Peyer's patch (tissue), 4 donors: ENCODE data around the gene SPEM1. TPM values are rescaled to one million over a fixed set of nuclear protein-coding genes. Genes with fewer than 3 reads are reported as not detected.

Source experiments
- DNase-seq, 3 donors: peaks; one replicate each; pipeline ENCODE4 v3.0.0-alpha.2; 2017 to 2019
- H3K27ac ChIP-seq, 4 donors: fragments of 200-600 bp; sonication (generic); one replicate each; pipeline ENCODE4 v1.5.1; 2016 to 2019
- H3K27me3 ChIP-seq, 2 donors: fragments of 200-600 bp; sonication (generic); one replicate each; pipeline ENCODE4 v1.5.1; 2019
- H3K36me3 ChIP-seq, 3 donors: fragments of 200-600 bp; sonication (generic); one replicate each; pipeline ENCODE4 v1.5.1; 2016 to 2019
- H3K4me1 ChIP-seq, 4 donors: fragments of 200-600 bp; sonication (generic); one replicate each; pipeline ENCODE4 v1.5.1; 2016 to 2019
- H3K4me3 ChIP-seq, 4 donors: fragments of 200-600 bp; sonication (generic); 1 replicate in 3 of 4; 2 replicates in 1 of 4; pipeline ENCODE4 v1.5.1; 2016 to 2019; ENCODE audit warnings: mild to moderate bottlenecking in 1 of 4
- H3K9me3 ChIP-seq, 4 donors: fragments of 200-600 bp; sonication (generic); one replicate each; pipeline ENCODE4 v1.5.1; 2016 to 2019; ENCODE audit warnings: mild to moderate bottlenecking in 1 of 4
- POLR2A ChIP-seq, 2 donors: fragments of 450-650 bp; IDR thresholded peaks; one replicate each; pipeline ENCODE4 v1.5.1; 2017; ENCODE audit warnings: antibody characterized with exemption in 2 of 2, mild to moderate bottlenecking in 2 of 2, moderate library complexity in 2 of 2
- total RNA-seq, 4 donors: library from RNA; depleted of rRNA; stranded (reverse); fragments of >200 nt; gene quantifications; one replicate each; pipeline ENCODE4 v1.1.0, GENCODE V29; 2016
- TF ChIP-seq, protein P1 (sequence below), 6 experiments: fragments of 450-650 bp in 4 of 6; fragments of 200-600 bp in 2 of 6; sonication (generic) in 1 of 6; IDR thresholded peaks; one replicate each; pipeline ENCODE4 v1.5.1; 2017 to 2019; ENCODE audit warnings: antibody characterized with exemption in 6 of 6, mild to moderate bottlenecking in 3 of 6, moderate library complexity in 1 of 6

SPEM1 gene
- total RNA-seq, 4 donors from 2014 or later: not detected

DNA sequence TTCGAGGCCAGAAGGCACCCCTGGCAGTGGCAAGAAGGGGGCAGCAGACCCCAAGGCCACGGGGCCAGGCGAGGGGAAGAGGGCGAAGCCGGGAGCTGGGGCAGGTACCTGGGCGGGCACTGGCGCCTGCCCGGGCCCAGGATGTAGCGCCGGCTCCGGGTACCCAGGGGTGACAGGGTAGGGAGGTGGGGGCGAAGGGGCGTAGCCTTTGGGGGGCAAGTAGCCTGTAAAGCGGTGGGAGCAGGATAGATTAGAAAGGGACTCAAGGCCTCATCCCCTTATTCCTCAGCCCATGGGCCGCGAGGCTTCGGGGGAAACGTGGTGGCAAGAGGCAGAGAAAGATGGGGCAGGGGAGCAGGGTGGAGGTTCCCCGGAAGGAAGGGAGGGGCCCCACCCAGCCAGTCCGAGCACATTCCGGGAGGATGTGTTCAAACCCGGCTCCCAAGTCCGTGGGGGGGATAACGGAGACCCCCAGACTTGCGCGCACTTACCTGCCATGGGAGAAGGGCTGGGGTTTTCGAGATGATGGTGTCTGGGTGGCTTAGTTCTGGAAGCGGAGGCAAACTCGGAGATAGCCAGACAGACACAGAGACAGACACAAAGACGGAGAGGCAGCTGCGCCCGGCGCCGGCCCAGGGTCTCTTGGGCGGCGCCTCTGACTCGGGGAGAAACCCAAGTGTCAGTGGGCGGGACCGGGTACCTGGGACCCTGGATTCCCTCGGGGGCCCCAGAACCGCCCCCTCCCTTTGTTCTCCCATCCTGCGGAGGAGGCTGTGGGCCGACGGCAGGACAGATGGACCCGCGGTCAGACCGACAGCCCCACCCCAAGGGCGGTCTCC lies 26.3 kb upstream of the SPEM1 start:
- Histone ChIP-seq H3K27ac (peak overlapping the region; percentile 84 to 96 (median 95)), H3K27me3 (no peaks in the 10 kb centered on the region), H3K4me3 (peak overlapping the region; percentile 74 to 86 (median 80)), H3K9me3 (no peaks in the 10 kb centered on the region), H3K36me3 (peaks cover 0 to 24% (median 0%) of the 10 kb centered on the region in 3 donors), H3K4me1 (peaks cover 0 to 16% (median 6%) of the 10 kb centered on the region in 4 donors)
- peak; percentile 57 to 77 (median 64) for DNase-seq
- TF ChIP-seq POLR2A (IDR thresholded peaks at IDR 0.05): no peak
- TF ChIP-seq, protein P1, sequence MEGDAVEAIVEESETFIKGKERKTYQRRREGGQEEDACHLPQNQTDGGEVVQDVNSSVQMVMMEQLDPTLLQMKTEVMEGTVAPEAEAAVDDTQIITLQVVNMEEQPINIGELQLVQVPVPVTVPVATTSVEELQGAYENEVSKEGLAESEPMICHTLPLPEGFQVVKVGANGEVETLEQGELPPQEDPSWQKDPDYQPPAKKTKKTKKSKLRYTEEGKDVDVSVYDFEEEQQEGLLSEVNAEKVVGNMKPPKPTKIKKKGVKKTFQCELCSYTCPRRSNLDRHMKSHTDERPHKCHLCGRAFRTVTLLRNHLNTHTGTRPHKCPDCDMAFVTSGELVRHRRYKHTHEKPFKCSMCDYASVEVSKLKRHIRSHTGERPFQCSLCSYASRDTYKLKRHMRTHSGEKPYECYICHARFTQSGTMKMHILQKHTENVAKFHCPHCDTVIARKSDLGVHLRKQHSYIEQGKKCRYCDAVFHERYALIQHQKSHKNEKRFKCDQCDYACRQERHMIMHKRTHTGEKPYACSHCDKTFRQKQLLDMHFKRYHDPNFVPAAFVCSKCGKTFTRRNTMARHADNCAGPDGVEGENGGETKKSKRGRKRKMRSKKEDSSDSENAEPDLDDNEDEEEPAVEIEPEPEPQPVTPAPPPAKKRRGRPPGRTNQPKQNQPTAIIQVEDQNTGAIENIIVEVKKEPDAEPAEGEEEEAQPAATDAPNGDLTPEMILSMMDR (IDR thresholded peaks at IDR 0.05): no peak

DNA sequence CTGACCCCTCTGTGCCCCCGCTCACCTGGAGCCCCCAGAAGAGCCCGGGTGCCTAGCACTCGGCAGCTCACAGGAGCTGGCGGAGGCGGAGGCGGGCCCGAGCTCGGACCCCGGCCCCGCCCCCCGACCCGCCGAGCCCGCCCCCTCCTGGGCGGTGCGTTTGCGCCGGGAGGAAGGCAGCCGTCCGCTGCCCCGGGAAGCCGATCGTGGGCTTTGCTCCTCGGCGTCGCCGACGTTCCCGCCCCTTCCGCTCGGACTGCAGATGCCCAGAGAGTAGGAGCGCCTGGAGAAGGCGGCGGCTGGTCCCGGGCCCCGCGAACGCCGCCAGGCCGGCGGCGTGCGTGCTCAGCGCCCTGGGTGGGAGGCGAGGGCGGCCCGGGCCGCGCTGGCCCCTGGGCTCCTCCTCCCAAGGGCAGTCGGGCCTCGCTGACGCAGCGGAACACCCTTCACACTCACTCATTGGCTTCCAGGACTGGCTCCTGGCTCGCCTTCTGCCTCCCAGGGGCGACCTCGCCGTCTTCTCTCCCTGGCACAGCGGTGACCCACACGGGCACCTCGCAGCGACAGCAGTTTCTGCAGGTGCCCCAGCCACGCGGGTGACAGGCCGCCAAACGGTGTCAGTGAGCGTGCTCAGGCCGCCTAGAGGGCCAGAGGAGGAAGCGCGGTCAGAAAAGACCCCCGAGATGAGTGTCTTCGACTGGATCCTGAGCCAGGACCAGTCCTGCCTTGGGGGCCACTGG lies 25.5 kb upstream of the SPEM1 start, which contains the start of gene PLSCR3:
TSS of gene PLSCR3 (minus strand) at position 74 of the 740 bp plus-strand sequence. CDS start 415 bp downstream, outside the sequence.
- no peaks in the 10 kb centered on the region for H3K9me3 ChIP-seq
- TF ChIP-seq, protein P1 (IDR thresholded peaks at IDR 0.05): peak in 5 of 6 experiments; percentile 3 to 48 (median 42)
- peak; percentile 80 to 87 for TF ChIP-seq POLR2A (IDR thresholded peaks at IDR 0.05)
- no peaks in the 10 kb centered on the region for H3K27me3 ChIP-seq
- peak within 1 kb of the TSS; percentile 84 to 96 (median 95) for H3K27ac ChIP-seq
- peak within 1 kb of the TSS; percentile 74 to 86 (median 80) for H3K4me3 ChIP-seq
- peaks cover 0 to 16% (median 6%) of the 10 kb centered on the region in 4 donors for H3K4me1 ChIP-seq
- peaks cover 0 to 17% (median 0%) of the 10 kb centered on the region in 3 donors for H3K36me3 ChIP-seq
- DNase-seq: peak; percentile 80 to 94 (median 93)

DNA sequence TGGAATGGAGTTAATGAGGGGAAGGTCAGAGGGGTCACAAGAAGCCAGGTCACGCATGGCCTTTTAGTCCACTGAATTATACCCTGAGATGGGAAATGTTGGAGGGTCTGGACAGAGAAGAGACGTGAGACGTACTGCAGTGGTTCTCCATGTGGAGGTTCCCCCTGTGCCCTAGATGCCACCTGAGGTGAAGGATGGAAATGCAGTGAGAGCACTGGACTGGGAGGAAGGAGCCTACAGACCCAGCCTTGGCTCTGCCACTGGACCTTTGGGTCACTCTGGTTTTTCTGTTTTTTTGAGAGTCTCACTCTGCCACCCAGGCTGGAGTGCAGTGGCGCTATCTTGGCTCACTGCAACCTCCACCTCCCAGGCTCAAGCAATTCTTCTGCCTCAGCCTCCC lies 24.0 kb upstream of the SPEM1 start:
- Histone ChIP-seq H3K27ac (no peak overlapping the region), H3K4me3 (no peak overlapping the region), H3K4me1 (peaks cover 0 to 16% (median 6%) of the 10 kb centered on the region in 4 donors), H3K9me3 (no peaks in the 10 kb centered on the region), H3K36me3 (peaks cover 0 to 2% (median 0%) of the 10 kb centered on the region in 3 donors), H3K27me3 (no peaks in the 10 kb centered on the region)
- TF ChIP-seq POLR2A (IDR thresholded peaks at IDR 0.05): no peak
- TF ChIP-seq, protein P1 (IDR thresholded peaks at IDR 0.05): peak in 2 of 6 experiments; percentile 2 to 9
- no peak for DNase-seq

DNA sequence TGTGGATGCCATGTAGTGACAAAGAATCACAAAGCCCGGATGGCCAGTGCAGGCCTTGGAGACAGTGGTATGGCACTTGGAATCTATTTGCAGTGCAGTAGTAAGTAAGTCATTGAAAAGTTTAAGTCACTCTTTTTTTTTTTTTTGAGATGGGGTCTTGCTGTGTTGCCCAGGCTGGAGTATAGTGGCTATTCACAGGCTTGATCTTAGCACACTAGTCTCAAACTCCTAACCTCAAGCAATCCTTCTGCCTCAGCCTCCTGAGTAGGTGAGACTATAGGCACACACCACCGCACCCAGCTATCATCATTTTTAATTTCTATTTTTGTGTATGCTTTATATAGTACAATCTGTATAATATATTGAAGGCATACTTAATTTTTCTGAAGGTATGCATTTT lies 21.5 kb upstream of the SPEM1 start:
- Histone ChIP-seq H3K27me3 (no peaks in the 10 kb centered on the region), H3K27ac (no peak overlapping the region), H3K36me3 (no peaks in the 10 kb centered on the region), H3K9me3 (no peaks in the 10 kb centered on the region), H3K4me1 (peaks cover 0 to 24% (median 4%) of the 10 kb centered on the region in 4 donors), H3K4me3 (no peak overlapping the region)
- TF ChIP-seq, protein P1 (IDR thresholded peaks at IDR 0.05): no peak
- TF ChIP-seq POLR2A (IDR thresholded peaks at IDR 0.05): no peak
- DNase-seq: no peak

DNA sequence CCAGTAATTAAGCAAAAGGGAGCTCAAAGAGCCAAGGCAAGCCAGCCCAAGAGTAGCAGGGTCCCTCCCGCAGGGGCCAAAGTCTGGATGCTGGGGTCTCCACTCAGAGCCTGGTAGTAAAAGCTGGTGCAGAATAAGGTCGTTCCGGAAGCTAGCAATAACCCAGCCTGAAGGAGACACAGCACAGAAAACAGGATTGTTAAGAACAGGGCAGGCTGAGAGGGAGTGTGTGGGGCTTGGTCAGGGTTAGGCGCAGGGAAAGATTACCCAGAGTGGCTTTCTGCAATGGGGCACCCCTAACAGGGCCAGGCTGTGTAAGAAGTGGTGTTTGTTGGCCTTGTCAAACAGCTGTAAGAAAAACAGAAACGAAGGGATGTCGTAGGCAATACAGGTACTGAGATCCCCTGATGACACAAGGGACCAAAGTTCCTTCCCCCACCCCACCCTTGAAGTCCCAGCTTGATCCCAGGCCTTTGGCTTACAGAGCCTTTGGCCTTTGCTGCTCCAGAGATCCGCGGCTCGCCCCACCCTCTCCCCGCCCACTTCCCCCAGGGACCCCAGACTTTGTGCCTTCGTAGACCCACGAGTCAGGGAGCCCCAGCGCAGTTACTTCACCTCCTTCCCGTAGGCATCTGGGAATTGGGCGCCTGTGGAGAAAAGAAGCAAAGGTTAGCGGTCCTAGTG lies 16.9 kb upstream of the SPEM1 start:
- Histone ChIP-seq H3K4me1 (peaks cover 0 to 15% (median 5%) of the 10 kb centered on the region in 4 donors), H3K36me3 (no peaks in the 10 kb centered on the region)
- TF ChIP-seq POLR2A (IDR thresholded peaks at IDR 0.05): peak; percentile 34 to 65
- TF ChIP-seq, protein P1 (IDR thresholded peaks at IDR 0.05): no peak

More for the DNA sequence above, 16.9 kb upstream of the SPEM1 start:
- H3K9me3 ChIP-seq: no peaks in the 10 kb centered on the region
- peak overlapping the region; percentile 88 to 96 (median 92) for H3K27ac ChIP-seq
- no peaks in the 10 kb centered on the region for H3K27me3 ChIP-seq
- H3K4me3 ChIP-seq: peak overlapping the region; percentile 49 to 90 (median 69)
- peak in 2 of 3 donors; percentile 88 for DNase-seq
